Psoas muscle (tissue), 8 donors: Measurements from ENCODE around the gene CNTF. TPM values are rescaled to one million over a fixed set of nuclear protein-coding genes. Genes with fewer than 3 reads are reported as not detected.

Source experiments
- ATAC-seq, 4 donors: fragments of 200-7000 bp; cut with Tn5 transposase; one replicate each; pipeline ENCODE4 v1.9.1; 2020; ENCODE audit warnings: moderate library complexity in 3 of 4, mild to moderate bottlenecking in 2 of 4
- DNase-seq, 2 donors: peaks; one replicate each; pipeline ENCODE4 v3.0.0-alpha.2; 2020
- H3K27ac ChIP-seq: fragments of 200-600 bp; one replicate; pipeline ENCODE4 v1.8.0; 2022
- H3K27me3 ChIP-seq, 3 donors: fragments of 200-600 bp in 1 of 3; one replicate each; pipeline versions ENCODE4 v1.6.1 to v1.8.0; 2013 to 2022; ENCODE audit warnings: low read length in 2 of 3, mild to moderate bottlenecking in 2 of 3, moderate library complexity in 1 of 3; ENCODE audit not compliant: insufficient read depth in 3 of 3
- H3K36me3 ChIP-seq, 2 donors: fragments of 200-600 bp in 1 of 2; one replicate each; pipeline versions ENCODE4 v1.6.1 to v1.8.0; 2013 to 2022; ENCODE audit warnings: low read depth in 1 of 2, mild to moderate bottlenecking in 1 of 2, moderate library complexity in 1 of 2; ENCODE audit not compliant: insufficient read depth in 1 of 2
- H3K4me1 ChIP-seq: fragments of 200-600 bp; one replicate; pipeline ENCODE4 v1.8.0; 2022
- H3K4me3 ChIP-seq: fragments of 200-600 bp; one replicate; pipeline ENCODE4 v1.8.0; 2022; ENCODE audit warnings: mild to moderate bottlenecking
- H3K9me3 ChIP-seq: fragments of 200-600 bp; one replicate; pipeline ENCODE4 v1.8.0; 2022
- WGBS, 3 donors: extraction: QIAGEN DNeasy Blood & Tissue Kit; methylation state at CpG; one replicate each; pipeline versions ENCODE4 v1.1.6 to v1.1.7; 2013; 5-methylcytosine and 5-hydroxymethylcytosine counted together
- intact Hi-C, 2 donors: fragments of 100-400 bp; cut with DNase I; formaldehyde crosslinking; loops; one replicate each; pipeline versions ENCODE4 v1.11.0 to v1.14.2; 2022
- polyA plus RNA-seq, 3 donors: library from polyadenylated mRNA; stranded (reverse); fragments of 200-250 nt; gene quantifications; one replicate each; pipeline ENCODE4 v1.2.3, GENCODE V29; 2013
- total RNA-seq, 4 donors: library from RNA; stranded (reverse); fragmentation: NEBNext Ultra II Directional in 2 of 4; extraction: Animal tissue kit (Norgen Biotek cat#: 25700) in 2 of 4; gene quantifications; one replicate each; pipeline versions ENCODE4 v1.2.1 to v1.2.4, GENCODE V29; 2021 to 2023
- TF ChIP-seq, protein P1 (sequence below): fragments of 200-600 bp; IDR thresholded peaks from one replicate; pipeline ENCODE4 v1.8.0; 2022; ENCODE audit warnings: antibody characterized with exemption
- donor health status: healthy with polysubstance abuse.
- donor health status: DM: no; HTN: no; CAD: no; lungs with moderate emphysema.
- donor health status: Bipolar disorder and iron deficiency.
- donor health status: healthy.
- donor health status: DM: yes; HTN: yes; CAD: no.
- donor health status: DM: no; HTN: no; CAD: no.
- donor health status: DM: no; HTN: no; CAD: no.
- donor health status: DM: yes; HTN: yes; CAD: no.

Gene CNTF
- total and polyA plus RNA-seq, 7 donors = 1.1 to 21.2 (median 3.5) TPM

DNA sequence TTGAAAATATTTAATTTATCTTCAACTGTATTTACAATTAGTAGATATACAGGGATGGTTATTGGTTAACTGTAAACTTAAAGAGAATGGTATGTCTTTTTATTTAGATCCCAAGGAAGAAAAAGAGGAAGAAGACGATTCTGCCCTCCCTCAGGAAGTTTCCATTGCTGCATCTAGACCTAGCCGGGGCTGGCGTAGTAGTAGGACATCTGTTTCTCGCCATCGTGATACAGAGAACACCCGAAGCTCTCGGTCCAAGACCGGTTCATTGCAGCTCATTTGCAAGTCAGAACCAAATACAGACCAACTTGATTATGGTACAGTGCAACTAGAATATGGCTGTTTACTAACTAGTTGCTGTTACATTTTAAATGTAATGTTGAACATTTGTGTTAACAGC lies 12.7 kb upstream of the CNTF start:
- Histone ChIP-seq H3K9me3 (no peaks in the 10 kb centered on the region), H3K27me3 (no peaks in the 10 kb centered on the region), H3K27ac (no peak overlapping the region), H3K36me3 (peaks cover 18 to 51% of the 10 kb centered on the region in 2 donors), H3K4me3 (no peak overlapping the region), H3K4me1 (peaks cover 14% of the 10 kb centered on the region)
- ATAC-seq (no peak), DNase-seq (no peak)
- TF ChIP-seq, protein P1, sequence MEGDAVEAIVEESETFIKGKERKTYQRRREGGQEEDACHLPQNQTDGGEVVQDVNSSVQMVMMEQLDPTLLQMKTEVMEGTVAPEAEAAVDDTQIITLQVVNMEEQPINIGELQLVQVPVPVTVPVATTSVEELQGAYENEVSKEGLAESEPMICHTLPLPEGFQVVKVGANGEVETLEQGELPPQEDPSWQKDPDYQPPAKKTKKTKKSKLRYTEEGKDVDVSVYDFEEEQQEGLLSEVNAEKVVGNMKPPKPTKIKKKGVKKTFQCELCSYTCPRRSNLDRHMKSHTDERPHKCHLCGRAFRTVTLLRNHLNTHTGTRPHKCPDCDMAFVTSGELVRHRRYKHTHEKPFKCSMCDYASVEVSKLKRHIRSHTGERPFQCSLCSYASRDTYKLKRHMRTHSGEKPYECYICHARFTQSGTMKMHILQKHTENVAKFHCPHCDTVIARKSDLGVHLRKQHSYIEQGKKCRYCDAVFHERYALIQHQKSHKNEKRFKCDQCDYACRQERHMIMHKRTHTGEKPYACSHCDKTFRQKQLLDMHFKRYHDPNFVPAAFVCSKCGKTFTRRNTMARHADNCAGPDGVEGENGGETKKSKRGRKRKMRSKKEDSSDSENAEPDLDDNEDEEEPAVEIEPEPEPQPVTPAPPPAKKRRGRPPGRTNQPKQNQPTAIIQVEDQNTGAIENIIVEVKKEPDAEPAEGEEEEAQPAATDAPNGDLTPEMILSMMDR = no peak
- 84 to 90% (median 88%) methylated on average over 8 of the region's 8 CpGs for WGBS, 3 donors
- intact Hi-C loops = loop anchor here in 1 of 2 donors (1.0 kb wide), 1 partner anchor 12 kb away; no protein-coding TSS in a partner anchor

DNA sequence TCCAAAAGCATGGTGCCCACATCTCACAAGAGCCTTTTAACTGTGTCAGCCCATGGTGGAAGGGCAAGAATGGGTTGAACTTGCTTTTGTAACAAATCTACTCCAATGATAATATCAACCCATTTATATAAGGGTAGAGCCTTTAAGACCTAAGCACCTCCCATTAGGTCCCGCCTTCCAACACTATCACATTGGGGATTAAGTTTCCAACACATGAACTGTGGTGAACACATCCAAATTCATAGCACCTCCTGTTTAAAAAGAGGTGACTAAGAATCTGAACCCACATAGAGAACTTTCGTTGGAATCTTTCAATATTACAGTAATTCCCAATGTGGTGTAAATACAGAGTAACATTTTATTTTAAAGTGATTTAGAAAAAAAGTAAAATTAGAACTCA lies 9.2 kb upstream of the CNTF start:
- Histone ChIP-seq H3K36me3 (peaks cover 19 to 85% of the 10 kb centered on the region in 2 donors), H3K27ac (no peak overlapping the region), H3K4me1 (peaks cover 15% of the 10 kb centered on the region), H3K27me3 (no peaks in the 10 kb centered on the region), H3K9me3 (no peaks in the 10 kb centered on the region), H3K4me3 (no peak overlapping the region)
- WGBS, 3 donors = 85 to 93% (median 88%) methylated on average over 2 of the region's 2 CpGs
- TF ChIP-seq, protein P1 = no peak
- intact Hi-C loops = no loop called here
- DNase-seq (no peak), ATAC-seq (no peak)

DNA sequence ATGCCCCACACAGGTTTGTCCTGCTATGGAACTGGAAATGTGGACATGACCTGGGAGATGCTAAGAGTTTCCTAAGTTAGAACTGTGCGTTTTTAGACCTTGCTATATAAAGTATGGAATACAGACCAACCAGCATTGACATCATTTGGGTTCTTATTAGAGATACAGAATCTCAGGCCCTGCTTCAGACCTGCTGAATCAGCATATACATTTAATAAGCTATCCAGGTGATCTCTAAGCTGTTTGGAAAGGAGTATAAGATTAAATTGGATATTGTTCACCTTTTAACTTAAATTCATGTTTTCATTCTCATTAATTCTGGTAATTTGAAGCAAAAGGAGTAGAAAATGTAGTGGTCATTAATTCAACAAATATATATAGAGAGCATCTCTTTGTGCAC lies 6.9 kb upstream of the CNTF start:
- DNase-seq (no peak), ATAC-seq (no peak)
- WGBS, 3 donors = 86 to 94% (median 91%) methylated on average over 1 of the region's 1 CpG
- no peak overlapping the region for H3K4me3 ChIP-seq
- H3K27ac ChIP-seq = peak overlapping the region; percentile 54
- intact Hi-C loops = loop anchor here in 1 of 2 donors (5.0 kb wide), 1 partner anchor 33 kb away; no protein-coding TSS in a partner anchor
- H3K36me3 ChIP-seq = peaks cover 23 to 99% of the 10 kb centered on the region in 2 donors
- TF ChIP-seq, protein P1 = no peak
- no peaks in the 10 kb centered on the region for H3K27me3 ChIP-seq
- no peaks in the 10 kb centered on the region for H3K9me3 ChIP-seq
- H3K4me1 ChIP-seq = peaks cover 22% of the 10 kb centered on the region

DNA sequence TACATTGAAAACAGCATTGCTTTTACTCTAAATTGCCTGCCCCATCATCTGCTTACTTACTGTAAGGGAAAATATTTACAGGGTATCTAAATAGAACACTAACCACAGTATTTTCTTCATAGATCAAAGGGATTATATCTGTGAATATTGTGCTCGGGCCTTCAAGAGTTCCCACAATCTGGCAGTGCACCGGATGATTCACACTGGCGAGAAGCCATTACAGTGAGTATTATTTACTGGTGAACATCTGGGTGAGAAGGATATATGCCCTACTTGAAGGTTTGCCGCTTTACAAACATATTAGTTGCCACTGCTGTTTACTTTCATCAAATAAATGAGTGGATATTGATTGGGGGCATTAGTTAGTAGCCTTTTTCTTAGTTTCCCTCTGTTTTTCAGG lies 5.9 kb upstream of the CNTF start:
- no peak overlapping the region for H3K4me3 ChIP-seq
- H3K27me3 ChIP-seq = no peaks in the 10 kb centered on the region
- no peaks in the 10 kb centered on the region for H3K9me3 ChIP-seq
- H3K4me1 ChIP-seq = peaks cover 22% of the 10 kb centered on the region
- intact Hi-C loops = loop anchor here in 1 of 2 donors (5.0 kb wide), 1 partner anchor 34 kb away; no protein-coding TSS in a partner anchor
- peaks cover 23 to 99% of the 10 kb centered on the region in 2 donors for H3K36me3 ChIP-seq
- WGBS, 3 donors = 17 to 34% (median 29%) methylated on average over 4 of the region's 4 CpGs
- ATAC-seq (peak; percentile 81 to 96 (median 92)), DNase-seq (peak; percentile 73 to 75)
- TF ChIP-seq, protein P1 = no peak
- H3K27ac ChIP-seq = peak overlapping the region; percentile 54
